ENCODE data around the gene C10orf120.

C10orf120 gene

DNA sequence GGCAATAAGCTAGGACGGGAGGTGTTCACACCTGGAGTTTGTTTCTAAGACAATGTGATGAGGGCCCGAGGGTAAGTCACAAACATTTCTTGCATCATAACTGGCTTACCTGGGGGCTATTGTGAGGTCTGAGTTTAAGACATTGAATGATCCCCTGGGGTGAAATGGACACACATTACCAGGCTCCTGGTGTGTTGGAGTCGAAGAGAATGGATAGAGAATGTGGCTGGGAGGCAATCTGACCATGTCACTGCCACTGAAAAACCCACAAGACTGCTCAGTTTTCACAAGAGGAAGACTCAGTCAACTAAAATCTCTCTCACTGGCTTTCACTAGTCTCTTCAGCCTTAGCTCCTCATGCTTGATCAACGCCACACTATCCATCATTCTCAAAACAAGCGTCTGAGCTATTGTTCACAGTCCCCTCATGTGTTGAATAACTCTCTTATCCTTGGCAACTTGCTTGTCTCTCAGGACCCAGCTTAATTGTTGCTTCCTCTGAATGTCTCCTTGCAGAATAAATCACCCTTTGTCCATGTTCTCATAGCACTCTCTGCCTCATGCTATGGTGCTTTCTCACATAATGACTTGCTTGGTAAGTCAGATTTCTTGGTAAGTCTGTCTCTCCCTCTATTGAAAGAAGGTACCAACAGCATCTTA lies at the start of gene C10orf120:
C10orf120 (minus strand) TSS at position 51 of the 660 bp plus-strand sequence. CDS start 56 bp downstream, outside the sequence.
- in situ Hi-C loops (cut with MboI; ENCODE audit: low sequenced_read_pairs) = no loop called here

DNA sequence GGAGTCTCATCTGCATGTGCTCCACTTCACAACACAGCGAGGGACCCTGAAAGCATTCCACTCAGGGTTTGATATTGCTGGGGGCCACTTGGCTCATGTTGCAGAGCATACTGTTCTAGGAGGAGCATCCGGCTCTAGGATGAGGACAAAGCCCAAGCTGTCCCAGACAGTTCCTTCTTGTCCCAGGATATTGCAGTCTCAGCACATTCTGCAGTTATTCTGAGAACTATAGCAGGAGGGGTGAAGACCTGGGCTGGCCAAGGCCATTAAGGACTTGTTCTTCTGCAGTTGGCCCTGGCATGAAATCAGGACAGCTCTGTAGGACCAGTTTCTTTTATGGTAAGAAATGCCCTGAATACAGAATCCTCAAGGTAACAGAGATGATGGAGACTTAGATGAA lies 48.9 kb upstream of the C10orf120 start:
- in situ Hi-C loops (cut with MboI; ENCODE audit: low sequenced_read_pairs) = no loop called here

DNA sequence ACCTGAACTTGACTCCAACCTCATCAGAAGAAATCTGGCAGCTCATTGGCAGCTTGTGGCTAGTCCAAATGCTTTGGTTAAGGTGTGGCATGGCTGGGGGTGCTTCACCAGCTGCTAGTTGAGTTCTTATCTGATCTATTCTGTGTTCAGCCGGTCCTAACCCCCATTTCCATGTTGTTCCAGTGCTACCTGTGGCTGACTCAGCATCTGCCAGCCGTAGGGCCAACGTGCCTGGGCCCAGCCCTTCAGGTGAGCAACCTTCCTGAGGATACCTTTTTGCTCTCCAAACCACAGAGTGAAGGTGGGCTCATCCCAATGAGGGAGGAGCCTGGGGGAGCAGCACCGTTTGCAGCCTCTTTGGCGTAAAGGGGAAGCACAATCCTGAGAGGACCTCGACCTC lies 46.8 kb upstream of the C10orf120 start:
- in situ Hi-C loops (cut with MboI; ENCODE audit: low sequenced_read_pairs) = no loop called here

DNA sequence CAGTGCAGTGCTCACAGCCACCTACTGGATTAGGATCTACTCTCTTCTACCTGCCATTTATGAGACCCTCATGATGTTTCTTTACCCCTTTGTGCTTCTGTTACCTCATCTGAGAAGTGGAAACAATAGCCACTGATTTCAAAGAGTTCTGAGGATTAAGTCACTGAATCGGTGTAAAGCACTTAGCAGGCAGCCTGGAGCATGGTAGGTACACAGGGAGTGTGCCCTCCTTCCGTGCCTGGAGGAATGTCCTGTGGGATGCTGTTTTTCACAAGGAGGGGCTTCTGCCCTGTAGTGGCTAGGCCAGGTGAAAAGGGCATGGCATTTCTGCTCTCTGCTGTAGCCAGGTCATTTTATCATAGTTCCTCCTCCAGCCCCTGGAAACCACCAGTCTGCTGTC lies 44.6 kb upstream of the C10orf120 start:
- in situ Hi-C loops (cut with MboI; ENCODE audit: low sequenced_read_pairs) = no loop called here

DNA sequence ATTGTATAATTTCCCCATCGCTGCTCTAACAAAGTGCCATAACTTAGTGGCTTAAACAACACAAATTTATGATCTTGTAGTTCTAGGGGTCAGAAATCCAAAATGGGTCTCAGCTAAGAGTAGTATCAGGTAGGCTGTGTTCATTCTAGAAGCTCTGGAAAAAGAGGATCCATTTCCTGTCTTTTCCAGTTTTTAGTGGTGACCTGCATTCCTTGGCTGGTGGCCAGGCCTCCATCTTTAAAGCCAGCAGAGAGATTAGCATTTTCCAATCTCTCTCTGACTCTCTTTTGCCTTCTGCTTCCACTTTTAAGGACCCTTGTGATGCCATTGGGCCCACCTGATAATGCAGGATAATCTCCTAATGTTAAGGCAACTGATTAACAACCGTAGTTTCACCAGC lies 41.0 kb upstream of the C10orf120 start:
- in situ Hi-C loops (cut with MboI; ENCODE audit: low sequenced_read_pairs) = no loop called here

DNA sequence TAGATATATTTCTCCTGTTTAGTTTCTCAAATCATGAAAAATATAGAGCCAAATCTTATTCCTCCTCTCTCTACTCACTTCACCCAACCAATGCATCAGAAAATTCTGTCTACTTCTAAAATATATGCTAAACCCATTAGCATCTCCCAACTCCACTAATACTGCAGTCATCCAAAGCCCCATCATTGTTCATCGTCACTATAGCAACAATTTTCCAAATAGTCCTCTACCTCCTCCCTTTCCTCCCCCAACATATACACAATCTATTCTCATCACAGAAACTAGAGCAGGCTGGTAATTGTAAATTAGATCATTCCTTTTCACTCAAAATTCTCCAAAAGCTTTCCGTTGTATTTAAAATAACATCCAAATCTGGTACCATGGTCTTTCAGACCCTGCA lies 38.4 kb upstream of the C10orf120 start:
- in situ Hi-C loops (cut with MboI; ENCODE audit: low sequenced_read_pairs) = no loop called here

DNA sequence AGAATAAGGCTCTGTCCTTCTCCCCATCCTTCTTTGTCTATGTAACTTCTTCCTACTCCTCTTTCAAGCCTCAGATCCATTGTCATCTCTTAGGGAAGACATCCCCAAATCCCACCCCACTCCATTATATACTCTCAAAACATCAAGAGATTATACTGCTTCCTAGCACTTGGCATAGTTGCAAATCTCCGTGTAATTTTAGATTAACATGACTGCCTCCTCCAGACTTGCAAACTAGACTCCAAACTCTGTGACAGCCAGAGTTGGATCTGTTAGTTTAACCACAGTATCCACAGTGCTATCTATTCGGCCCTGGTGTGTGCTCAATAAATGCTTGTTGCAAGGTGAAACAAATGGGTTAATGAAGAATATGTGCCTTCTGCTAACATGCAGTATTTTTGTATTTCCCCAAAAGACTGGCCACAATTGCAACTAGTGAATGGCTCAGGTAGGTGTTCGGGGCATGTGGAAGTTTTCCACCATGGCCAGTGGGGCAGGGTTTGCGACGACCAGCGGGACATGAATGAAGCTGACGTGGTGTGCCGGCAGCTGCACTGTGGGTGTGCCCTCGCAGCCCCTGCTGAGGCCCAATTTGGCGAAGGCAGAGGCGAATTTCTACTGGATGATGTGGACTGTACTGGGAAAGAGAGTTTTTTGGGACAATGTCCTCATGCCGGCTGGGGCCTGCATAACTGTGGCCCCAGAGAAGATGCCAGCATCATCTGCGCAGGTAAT lies 34.5 kb upstream of the C10orf120 start:
- in situ Hi-C loops (cut with MboI; ENCODE audit: low sequenced_read_pairs) = no loop called here

DNA sequence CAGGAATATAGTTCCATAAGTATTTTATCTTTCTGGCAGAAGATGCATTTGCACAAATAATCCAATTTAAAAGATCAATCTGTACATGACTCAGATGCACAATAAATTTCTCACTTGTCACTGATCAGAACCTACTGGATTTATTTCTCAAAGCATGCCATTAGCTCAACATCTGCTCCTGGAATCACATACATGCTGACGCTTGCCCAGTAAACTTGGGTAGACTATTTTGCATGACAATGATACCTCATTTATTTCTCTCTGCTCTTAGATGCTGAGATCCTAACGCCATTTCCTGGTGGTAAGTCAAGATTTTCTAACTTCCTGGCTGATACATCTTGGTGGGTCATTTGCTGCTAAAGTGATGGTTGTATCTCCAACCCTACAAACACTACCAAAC lies 33.8 kb upstream of the C10orf120 start:
- in situ Hi-C loops (cut with MboI; ENCODE audit: low sequenced_read_pairs) = no loop called here

DNA sequence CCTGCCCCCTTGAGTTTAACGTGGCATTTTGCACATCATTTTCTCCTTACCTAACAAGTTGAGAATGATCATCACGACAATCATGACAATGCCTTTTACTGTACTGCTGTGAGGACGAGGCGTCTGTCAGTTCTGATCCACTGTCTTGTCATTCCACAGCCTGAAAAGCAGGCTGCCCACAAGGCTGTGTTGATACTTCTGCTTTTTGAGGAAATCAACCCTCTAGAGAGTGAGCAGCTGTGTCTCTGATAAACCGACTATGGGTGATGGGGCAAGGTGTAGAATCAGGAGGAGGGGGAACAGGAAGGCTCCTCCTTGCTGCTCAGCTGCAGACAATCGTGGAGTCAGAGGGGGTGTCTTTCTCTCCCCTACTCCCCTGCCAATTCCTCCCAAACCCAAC lies 30.6 kb upstream of the C10orf120 start:
- in situ Hi-C loops (cut with MboI; ENCODE audit: low sequenced_read_pairs) = no loop called here

DNA sequence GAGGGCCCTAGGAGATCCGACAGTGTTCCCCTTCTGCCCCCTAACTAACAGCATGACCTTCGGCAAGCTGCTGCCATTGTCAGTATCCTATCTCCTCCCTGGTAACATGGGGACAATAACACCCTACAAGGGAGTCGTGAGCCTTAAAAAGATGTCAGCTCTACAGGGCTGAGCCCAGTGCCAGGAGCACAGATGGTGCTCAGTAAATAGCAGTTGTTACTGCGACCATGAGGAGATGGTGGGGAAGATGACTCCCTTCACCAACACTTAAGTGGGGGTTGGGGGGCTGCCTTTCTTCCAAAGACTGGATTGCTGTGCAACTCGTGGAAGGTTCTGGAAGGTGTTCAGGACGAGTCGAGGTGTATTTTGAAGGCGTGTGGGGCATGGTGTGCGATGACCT lies 29.5 kb upstream of the C10orf120 start:
- in situ Hi-C loops (cut with MboI; ENCODE audit: low sequenced_read_pairs) = no loop called here

DNA sequence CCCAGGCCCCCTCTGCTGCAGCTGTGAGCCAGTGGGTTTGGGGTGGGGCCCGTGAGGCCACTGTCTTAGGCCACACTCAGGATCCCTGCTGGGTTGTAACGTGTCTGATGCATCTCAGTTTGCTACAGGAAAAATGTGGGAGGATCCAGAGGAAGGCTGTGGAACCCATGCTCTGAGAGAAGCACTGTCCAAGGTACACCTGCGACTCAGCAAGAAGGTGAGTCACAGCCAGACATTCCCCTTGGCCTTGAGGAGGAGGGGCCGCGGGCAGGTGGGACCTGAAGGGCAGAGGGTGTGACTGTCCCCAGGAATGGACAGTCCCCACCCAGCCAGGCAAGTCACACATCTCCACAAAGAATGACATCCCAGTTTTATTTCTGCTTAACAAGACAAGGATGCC lies 27.8 kb upstream of the C10orf120 start:
- in situ Hi-C loops (cut with MboI; ENCODE audit: low sequenced_read_pairs) = no loop called here

DNA sequence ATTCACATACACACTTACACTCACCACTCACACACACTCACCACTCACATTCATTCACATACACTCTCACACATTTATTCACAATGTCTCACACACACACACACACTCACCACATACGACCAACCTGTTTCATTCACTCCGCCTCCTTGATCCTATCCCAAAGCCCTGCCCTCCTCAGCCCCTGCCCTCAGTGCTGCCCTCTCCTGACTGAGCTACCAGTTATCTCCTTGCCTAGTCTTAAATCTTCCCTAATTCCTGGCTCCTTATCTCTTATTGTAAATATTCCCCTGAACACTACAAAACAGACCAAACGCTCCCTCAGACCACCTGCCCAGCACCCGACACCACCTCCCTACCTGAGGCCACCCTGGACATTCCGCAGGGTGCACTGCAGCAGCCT lies 26.1 kb upstream of the C10orf120 start:
- in situ Hi-C loops (cut with MboI; ENCODE audit: low sequenced_read_pairs) = no loop called here

DNA sequence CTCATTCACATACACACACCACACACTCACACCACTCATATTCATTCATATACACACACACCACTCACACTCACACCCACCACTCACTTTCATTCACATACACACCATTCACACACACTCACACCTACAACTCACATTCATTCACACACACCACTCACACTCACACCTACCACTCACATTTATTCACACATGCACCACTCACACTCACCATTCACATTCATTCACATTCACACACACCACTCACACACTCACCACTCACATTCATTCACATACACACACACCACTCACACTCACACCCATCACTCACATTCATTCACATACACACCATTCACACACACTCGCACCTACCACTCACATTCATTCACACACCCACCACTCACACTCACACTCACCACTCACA lies 25.4 kb upstream of the C10orf120 start:
- in situ Hi-C loops (cut with MboI; ENCODE audit: low sequenced_read_pairs) = no loop called here

DNA sequence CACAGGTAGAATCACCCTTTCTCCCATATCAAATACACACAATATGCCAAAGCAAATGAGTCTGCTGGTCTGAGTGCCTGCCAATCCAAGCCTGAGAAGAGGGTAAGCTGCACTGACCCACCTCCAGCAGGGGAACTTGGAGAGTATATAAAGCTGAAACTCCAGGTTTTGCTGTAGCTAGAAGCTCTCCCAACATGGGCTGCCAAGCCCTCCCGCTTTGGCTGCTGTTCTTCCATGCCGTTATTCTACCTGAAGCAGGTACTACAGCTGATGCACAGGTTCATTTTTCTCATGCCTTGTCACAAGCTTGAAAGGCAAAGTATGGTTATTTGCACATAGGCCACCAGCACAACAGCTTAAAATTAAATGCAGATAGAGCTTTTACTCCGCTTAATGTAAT lies 21.5 kb upstream of the C10orf120 start:
- in situ Hi-C loops (cut with MboI; ENCODE audit: low sequenced_read_pairs) = no loop called here

DNA sequence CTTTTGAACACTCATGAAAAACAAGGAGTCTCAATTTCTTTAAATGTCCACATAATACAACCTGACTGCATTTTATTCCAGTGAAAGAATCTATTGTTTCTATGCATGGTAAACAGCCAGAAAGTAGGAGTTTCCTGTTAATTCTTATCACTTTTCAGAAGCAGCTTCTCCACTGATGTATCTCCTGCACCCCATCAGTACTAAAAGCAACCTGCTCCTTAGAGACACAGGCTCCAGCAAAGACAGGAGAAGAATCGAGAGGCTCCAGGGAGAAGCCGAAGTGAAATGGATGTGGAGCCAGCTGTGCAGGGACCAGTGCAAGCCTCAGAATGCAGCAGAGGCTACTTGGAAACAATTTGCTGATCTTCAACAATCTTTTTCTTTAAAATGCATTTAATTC lies 16.4 kb upstream of the C10orf120 start:
- in situ Hi-C loops (cut with MboI; ENCODE audit: low sequenced_read_pairs) = no loop called here

DNA sequence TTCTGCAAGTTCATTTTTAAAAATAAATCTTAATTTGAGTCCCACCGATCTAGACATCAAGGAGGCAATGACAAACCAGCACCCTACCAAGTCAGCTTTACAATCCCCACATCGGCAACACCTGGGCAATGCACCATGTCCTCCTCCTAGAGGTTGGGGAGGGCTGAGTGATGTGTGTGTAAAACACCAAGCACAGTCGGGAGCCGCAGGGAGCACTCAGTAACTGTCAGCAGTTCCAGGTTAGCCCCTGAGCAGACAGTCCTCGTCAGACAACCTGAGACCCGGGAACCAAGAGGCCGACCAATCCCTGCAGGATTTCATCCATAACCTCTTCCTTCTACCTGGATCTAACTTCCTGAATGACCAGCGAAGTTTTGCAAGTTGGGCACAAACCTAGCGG lies 15.9 kb upstream of the C10orf120 start:
- in situ Hi-C loops (cut with MboI; ENCODE audit: low sequenced_read_pairs) = no loop called here

DNA sequence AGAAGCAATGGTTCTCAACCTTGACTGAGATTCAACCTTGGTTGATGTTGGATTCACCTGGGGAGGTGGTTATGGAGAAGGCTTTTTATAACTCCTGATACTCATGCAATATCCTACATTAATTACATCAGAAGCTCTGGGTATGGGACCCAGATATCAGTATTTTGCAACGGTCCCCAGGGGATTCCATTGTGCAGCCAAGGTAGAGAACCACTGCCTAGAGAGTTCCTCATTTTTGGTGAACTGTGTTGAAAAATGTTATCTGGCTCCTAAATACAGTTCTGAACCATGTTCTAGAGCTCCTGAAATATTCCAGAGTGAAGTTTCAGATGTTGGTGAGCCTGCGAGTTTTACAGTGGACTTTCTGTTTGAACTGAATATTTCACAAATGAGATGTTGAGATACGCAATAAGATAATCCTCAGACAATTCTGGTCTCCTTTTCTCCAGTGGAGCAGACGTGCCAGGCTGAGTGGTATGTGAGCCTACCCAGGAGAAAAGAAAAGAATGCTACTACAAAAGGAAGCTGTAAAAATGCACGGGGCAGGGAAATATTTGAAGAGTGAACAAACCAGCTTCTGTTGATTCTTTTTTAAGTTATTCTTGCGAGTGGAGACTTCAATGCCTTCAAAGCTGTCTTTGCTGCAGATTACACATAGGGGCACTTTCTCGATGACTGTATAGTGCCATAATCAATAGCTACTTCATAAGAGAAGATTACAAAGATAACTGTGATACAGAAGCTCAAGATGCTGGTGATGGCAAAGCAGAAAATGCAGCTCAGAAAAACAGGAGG lies 13.6 kb upstream of the C10orf120 start:
- in situ Hi-C loops (cut with MboI; ENCODE audit: low sequenced_read_pairs) = no loop called here

DNA sequence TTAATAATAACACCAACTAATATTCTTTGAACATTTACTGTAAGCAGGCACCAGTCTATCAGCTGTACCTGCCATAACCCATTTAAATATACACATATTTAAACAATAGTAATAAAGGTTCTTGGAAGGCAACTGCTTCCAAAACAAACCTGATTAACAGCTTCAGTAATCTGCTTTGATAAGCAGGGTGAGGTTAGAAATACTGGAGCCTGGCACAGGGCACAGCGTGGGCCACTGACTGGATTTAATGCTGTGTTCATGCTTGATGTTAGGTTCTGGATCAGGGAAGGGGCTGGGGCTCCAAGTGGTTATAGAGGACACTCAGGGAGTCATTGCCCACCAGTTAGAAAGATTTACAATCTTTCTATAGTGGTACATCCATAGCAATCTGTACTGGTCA lies 10.9 kb upstream of the C10orf120 start:
- in situ Hi-C loops (cut with MboI; ENCODE audit: low sequenced_read_pairs) = no loop called here

DNA sequence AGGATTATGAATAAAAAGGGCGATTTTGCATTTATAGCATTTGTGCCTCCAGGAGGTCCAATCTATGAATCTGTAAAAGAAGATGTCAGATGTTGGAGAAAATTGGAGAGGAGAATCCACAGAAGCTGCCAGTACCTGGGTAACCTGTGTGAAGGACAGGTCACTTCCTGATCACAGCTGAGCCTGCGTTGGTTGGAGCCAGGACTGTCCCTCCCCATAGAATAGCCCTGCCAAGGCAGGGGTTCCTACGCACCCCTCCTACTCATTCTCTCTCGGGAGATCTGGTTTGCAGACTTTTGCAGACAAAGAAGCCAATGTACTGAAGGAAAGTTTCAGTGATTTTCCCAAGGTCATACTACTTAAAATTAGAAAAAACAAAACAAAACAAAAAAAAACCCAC lies 10.3 kb upstream of the C10orf120 start:
- in situ Hi-C loops (cut with MboI; ENCODE audit: low sequenced_read_pairs) = no loop called here

DNA sequence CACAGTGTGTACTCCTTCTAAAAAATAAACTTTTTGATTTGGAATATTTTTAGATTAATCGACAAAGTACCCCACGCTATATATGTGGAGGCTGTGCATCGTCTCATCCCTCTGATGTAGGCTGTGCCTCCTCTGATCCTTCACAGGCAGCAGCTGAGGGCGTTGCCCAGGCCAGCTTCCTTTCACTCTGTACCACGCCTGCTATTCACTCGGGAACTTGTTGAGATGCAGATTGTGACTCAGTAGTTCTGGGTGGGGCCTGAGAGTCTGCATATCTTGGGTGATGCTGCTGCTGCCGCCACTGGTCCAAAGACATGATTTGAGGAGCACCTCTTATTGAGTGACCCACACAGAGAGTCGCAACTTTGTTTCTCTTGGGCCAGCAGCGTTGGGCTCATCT lies 7.9 kb upstream of the C10orf120 start:
- in situ Hi-C loops (cut with MboI; ENCODE audit: low sequenced_read_pairs) = no loop called here

DNA sequence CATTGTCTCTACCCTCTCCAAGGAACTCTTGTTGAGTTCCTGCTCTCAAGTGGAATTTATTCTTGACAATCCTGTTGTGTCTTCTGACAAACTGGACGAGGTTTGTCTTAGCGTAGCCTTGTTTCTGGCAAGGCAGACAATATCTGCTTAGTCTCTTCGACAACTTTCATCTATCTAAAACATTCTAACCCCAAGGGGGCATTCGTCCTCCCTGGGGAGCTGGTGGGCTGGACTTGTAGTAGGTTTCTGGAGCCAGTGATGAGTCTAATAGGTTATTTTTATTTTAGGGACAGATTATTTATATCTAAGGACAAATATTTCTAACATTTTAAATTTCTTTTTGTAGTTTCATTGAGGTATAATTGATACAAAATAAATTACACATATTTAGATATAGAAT lies 7.3 kb upstream of the C10orf120 start:
- in situ Hi-C loops (cut with MboI; ENCODE audit: low sequenced_read_pairs) = no loop called here

DNA sequence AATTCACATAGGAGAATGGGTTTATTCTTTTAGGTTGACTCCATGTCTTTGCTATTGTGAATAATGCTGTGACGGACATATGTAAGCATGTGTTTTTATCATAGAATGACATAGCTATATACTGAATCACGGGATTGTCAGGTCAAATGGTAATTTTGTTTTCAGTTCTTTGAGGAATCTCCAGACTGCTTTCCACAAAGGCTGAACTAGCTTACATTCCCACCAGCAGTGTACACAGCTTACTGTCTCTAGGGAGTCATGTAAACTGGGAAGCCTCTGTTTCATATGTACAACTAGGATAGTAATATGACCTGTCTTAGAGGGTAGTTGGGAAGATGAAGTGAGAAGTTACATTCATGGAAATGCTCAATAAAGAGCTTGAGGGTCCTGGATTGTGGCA lies 6.8 kb upstream of the C10orf120 start:
- in situ Hi-C loops (cut with MboI; ENCODE audit: low sequenced_read_pairs) = no loop called here

All from HL-60/S4 treated with retinoic acid at 250 ng/mL for 4 days and 3 days (cell line).